A549 treated with CORT108297 at 1 μM for 4 hours (cell line): ENCODE data around the gene PROS1. TPM values are rescaled to one million over a fixed set of nuclear protein-coding genes. Genes with fewer than 3 reads are reported as not detected.

Experiments
- total RNA-seq: library from RNA; stranded (reverse); fragments of 200-300 nt; extraction: Qiagen RNA extraction; gene quantifications from 5 replicates; pipeline ENCODE4 v1.2.3, GENCODE V29; 2022

Gene PROS1
- total RNA-seq, result 8.0 to 11.2 TPM (median 8.5 TPM) in 5 replicates

GRCh38 chr3:93973131-93974126 is at the start of gene PROS1:
TSS of gene PROS1 (minus strand) at chr3:93973896. CDS start at chr3:93973749, 147 bp downstream.

GRCh38 chr3:93979850-93980676 is 6.4 kb upstream of the PROS1 start, which contains the start of gene ARL13B:
TSS of gene ARL13B (plus strand) at chr3:93980155. CDS start at chr3:93980424, 269 bp downstream.

Other genes with a start within 250 kb of the PROS1 start
- gene ARL13B, start 6.3 kb upstream of the PROS1 start, total RNA-seq, result 8.6 to 12.2 TPM (median 11.3 TPM) in 5 replicates
- 0.08 to 0.09 TPM in 2 of 5 replicates, not detected in the others for gene STX19, start 54.7 kb upstream of the PROS1 start, total RNA-seq
- 2.9 to 4.5 TPM (median 3.6 TPM) in 5 replicates for gene DHFR2, start 89.0 kb upstream of the PROS1 start, total RNA-seq
- 7.1 to 8.5 TPM (median 7.5 TPM) in 5 replicates for gene NSUN3, start 89.2 kb upstream of the PROS1 start, total RNA-seq